ENCODE measurements around the gene MAPK11. TPM values are rescaled to one million over a fixed set of nuclear protein-coding genes. Genes with fewer than 3 reads are reported as not detected.

Gene MAPK11
- total and polyA plus RNA-seq, 10 of the 15 experiments (the other 5 are each of a cell fraction or from before 2014, with no cell fraction given): 0.05 to 12.8 (median 3.7) TPM

GRCh38 chr22:50292643-50293440 lies 22.7 kb upstream of the MAPK11 start:
- peaks cover 10 to 33% of the 10 kb centered on the region in 2 experiments; a peak in 3 of 4 replicates for H3K36me3 ChIP-seq (ENCODE audit: control insufficient read depth in 2 of 2, insufficient read depth in 2 of 2, low read length in 1 of 2)
- BruUV-seq (replicated peaks): no TSS peak
- peak overlapping the region; percentile 93 for H3K4me2 ChIP-seq (ENCODE audit: control insufficient read depth, insufficient read depth)
- intact Hi-C loops (cut with micrococcal nuclease; ENCODE audit: unreplicated experiment): no loop called here
- H3K4me1 ChIP-seq (ENCODE audit: control insufficient read depth, insufficient read depth, low read length): peaks cover 27% of the 10 kb centered on the region
- H3K4me3 ChIP-seq: peak overlapping the region; percentile 19; the same call in 1 of the 2 replicates
- whole genome bisulfite sequencing (ENCODE audit: insufficient coverage, insufficient replicate concordance, low lambda C conversion rate, missing lambda C conversion rate): 18% methylated on average over 21 of the region's 29 CpGs
- ChIA-PET POLR2A (interaction anchor here (3.7 kb wide), 1 partner anchor 12 kb away, joined by 22 read pairs; no protein-coding TSS in a partner anchor), SMC1A (ENCODE audit: uncharacterized antibody, unreplicated experiment) (interaction anchor here (0.6 to 2.9 kb wide), 2 partner anchors 12 to 274 kb away, joined by 3 to 21 read pairs; no protein-coding TSS in a partner anchor), RAD21 (ENCODE audit: unreplicated experiment) (interaction anchor here (2.0 to 2.8 kb wide), 2 partner anchors 10 to 14 kb away, joined by 4 to 10 read pairs; no protein-coding TSS in a partner anchor), CTCF (interaction anchor here (1.0 to 2.5 kb wide), 2 partner anchors 10 to 16 kb away, joined by 4 to 12 read pairs; no protein-coding TSS in a partner anchor)
- no peaks in the 10 kb centered on the region for H3K27me3 ChIP-seq (replicated peaks in 1 of 2; ENCODE audit: control insufficient read depth in 2 of 2, insufficient read depth in 2 of 2, low read length in 1 of 2)
- TF ChIP-seq RAD21 (IDR thresholded peaks at IDR 0.05; ENCODE audit: insufficient read depth, low read depth, low read length) (no peak), RBBP5 (conservative IDR thresholded peaks at IDR 0.05) (no peak), IKZF1 (conservative IDR thresholded peaks at IDR 0.05) (peak; percentile 12; the same call in 1 of the 2 replicates), SPI1 (IDR thresholded peaks at IDR 0.05; ENCODE audit: borderline replicate concordance, insufficient read depth, low read depth, low read length) (no peak), PML (IDR thresholded peaks at IDR 0.05; ENCODE audit: low read length) (no peak), TCF3 (IDR thresholded peaks at IDR 0.05; ENCODE audit: borderline replicate concordance, insufficient read depth, low read depth, low read length) (0 out of 2 replicates have a peak, but pooled peaks have one; percentile 14), NKRF (conservative IDR thresholded peaks at IDR 0.05) (no peak)
- FAIRE-seq (peak; percentile 69), ATAC-seq (peak; percentile 78), DNase-seq (ENCODE audit: low read depth, low spot score) (no peak)
- H3K27ac ChIP-seq (ENCODE audit: control insufficient read depth, insufficient read depth): peak overlapping the region; percentile 70
- H2AFZ ChIP-seq (ENCODE audit: control insufficient read depth, low read depth, low read length): no peak overlapping the region
- no peaks in the 10 kb centered on the region for H3K9me3 ChIP-seq (replicated peaks; ENCODE audit: control insufficient read depth, insufficient read depth, low read length)
- H3K79me2 ChIP-seq (ENCODE audit: control insufficient read depth, insufficient read depth, low read length): peaks cover 55% of the 10 kb centered on the region
- H4K20me1 ChIP-seq (ENCODE audit: control insufficient read depth, insufficient read depth): no peaks in the 10 kb centered on the region; the same call in none of the 2 replicates
- H3K9ac ChIP-seq (ENCODE audit: control insufficient read depth, insufficient read depth, low read length): peak overlapping the region; percentile 34; the same call in 1 of the 2 replicates
- in situ Hi-C loops (cut with MboI): no loop called here

Measured in GM12878 (cell line).